Coronary artery (tissue), 2 donors: Measurements from ENCODE around the gene JMJD4.

Source experiments
- DNase-seq: peaks from one replicate; pipeline ENCODE4 v3.0.0-alpha.2; 2017; ENCODE audit warnings: low spot score
- H3K27ac ChIP-seq, 2 donors: fragments of 200-600 bp; sonication (generic); one replicate each; pipeline ENCODE4 v1.5.1; 2016 to 2019
- H3K4me3 ChIP-seq: fragments of 200-600 bp; sonication (generic); 2 replicates; pipeline ENCODE4 v1.5.1; 2016; ENCODE audit warnings: mild to moderate bottlenecking, moderate library complexity
- CTCF ChIP-seq: fragments of 200-600 bp; sonication (generic); IDR thresholded peaks from one replicate; pipeline ENCODE4 v1.5.1; 2019; ENCODE audit warnings: antibody characterized with exemption

JMJD4 gene

DNA sequence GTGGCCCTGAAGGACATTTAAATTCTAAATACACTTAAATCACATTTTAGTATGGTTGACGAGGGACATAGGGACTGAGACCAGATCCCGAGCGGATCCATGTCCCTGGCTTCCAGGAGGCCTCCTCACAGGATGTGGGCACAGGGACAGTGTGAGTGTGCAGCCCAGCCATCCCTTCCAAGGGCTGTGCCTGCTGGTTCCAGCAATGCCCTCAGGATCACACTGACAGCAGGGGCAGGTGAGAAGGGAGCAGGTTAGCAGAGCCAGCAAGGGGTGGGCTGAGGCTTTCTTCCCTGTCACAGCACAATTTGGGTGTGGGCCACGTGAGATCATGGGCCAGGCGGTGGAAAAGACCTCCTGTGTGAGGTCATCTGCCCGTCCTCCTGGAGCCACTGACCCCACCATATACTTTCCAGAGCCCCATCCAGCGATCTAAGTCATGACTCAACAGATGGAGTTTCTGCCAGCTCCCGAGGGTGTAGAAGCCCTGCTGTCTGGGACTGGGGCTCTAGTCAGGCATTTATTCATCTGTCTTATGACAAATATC lies 43.4 kb upstream of the JMJD4 start:
- TF ChIP-seq CTCF: no peak
- DNase-seq: peak; percentile 54
- H3K4me3 ChIP-seq: no peak overlapping the region
- H3K27ac ChIP-seq: no peak overlapping the region

- Histone ChIP-seq H3K4me3 (no peak overlapping the region), H3K27ac (no peak overlapping the region)
- no peak for DNase-seq
- no peak for TF ChIP-seq CTCF
Measured at GRCh38 chr1:227777646-227778045, 42.5 kb upstream of the JMJD4 start.

DNA sequence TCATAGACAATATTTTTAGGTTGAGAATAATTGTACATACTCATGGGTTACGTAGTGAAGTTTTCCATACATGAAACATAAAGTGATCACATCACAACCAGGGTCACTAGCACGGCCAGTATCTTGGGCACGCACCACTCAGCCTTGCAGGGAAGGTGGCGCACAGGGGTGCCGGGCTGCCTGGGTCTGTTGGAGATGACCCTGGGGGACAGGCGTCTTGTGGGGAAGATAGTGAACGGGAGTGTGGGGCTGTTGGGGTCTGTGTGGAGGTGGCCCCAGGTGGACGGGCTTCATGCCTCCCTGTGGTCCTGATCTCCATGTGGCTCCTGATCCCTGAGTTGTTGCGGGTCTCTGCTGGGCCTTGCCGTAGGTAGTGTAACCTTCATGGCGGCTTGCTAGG lies 42.1 kb upstream of the JMJD4 start:
- no peak overlapping the region for H3K4me3 ChIP-seq
- no peak for TF ChIP-seq CTCF
- H3K27ac ChIP-seq: no peak overlapping the region
- no peak for DNase-seq

- no peak overlapping the region for H3K27ac ChIP-seq
- no peak for TF ChIP-seq CTCF
- no peak overlapping the region for H3K4me3 ChIP-seq
- DNase-seq: no peak
Measured at GRCh38 chr1:227776331-227776771, 41.2 kb upstream of the JMJD4 start.

DNA sequence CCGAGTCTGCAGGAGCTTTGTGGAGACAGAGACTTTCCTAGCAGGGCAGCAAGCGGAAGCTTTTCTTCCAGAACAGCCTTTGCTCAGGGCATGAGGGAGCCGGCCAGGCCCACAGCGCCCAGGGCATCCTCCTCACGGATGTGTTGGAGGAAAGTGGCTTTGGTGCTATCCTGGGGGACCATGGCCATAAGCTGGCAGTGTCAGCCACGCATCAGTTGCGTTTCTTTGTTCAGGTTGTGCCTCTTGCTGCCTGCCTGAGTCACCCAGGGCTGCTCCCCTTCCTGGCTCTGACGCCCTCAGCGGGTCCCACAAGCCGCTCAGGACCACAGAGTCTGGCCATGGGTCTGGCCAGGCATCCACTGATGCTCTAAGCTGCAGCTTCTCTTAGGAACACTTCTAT lies 40.7 kb upstream of the JMJD4 start:
- no peak for TF ChIP-seq CTCF
- Histone ChIP-seq H3K4me3 (no peak overlapping the region), H3K27ac (no peak overlapping the region)
- no peak for DNase-seq

- Histone ChIP-seq H3K27ac (no peak overlapping the region), H3K4me3 (no peak overlapping the region)
- no peak for TF ChIP-seq CTCF
- no peak for DNase-seq
Measured at GRCh38 chr1:227774821-227775661, 39.9 kb upstream of the JMJD4 start.
